ENCODE measurements around the gene CCL2. TPM values are rescaled to one million over a fixed set of nuclear protein-coding genes. Genes with fewer than 3 reads are reported as not detected.

CCL2 gene
- total RNA-seq, 2 donors from 2014 or later: 4.6 to 13.0 TPM

DNA sequence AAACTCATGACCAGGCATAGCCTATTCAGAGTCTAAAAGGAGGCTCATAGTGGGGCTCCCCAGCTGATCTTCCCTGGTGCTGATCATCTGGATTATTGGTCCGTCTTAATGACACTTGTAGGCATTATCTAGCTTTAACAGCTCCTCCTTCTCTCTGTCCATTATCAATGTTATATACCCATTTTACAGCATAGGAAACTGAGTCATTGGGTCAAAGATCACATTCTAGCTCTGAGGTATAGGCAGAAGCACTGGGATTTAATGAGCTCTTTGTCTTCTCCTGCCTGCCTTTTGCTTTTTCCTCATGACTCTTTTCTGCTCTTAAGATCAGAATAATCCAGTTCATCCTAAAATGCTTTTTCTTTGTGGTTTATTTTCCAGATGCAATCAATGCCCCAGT is 756 bp downstream of the CCL2 start:
- ATAC-seq: no peak
- intact Hi-C loops (cut with DNase I, micrococcal nuclease): no loop called here
- DNase-seq: no peak

DNA sequence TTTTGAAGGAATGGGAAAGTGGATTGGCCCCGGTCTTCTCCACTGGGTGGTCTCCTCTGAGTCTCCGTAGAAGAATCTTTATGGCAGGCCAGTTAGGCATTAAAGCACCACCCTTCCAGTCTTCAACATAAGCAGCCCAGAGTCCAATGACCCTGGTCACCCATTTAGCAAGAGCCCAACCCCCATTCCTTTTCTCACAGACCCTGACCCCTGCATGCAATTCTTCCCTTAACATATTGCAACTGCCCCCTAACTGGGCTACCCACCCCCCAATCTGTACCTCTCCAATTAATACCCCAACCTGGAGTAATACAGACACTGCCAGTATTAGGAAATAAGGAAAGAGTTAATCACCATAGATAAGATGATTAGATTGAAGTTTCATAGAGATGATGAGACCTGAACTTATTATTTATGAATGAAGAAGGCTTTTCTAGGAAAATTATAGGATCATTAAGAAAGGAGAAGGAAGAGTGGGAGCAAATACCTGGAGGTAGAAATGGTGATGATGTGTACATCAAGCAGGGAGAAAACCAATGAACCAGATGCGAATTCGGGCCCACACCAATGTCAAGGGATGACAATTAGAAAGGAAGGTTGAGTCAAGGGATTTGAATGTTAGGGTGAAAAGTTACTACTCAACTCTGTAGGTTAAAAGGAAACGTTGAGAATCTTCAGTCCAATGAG is 2.4 kb downstream of the CCL2 start:
- DNase-seq (no peak), ATAC-seq (no peak)
- intact Hi-C loops (cut with DNase I, micrococcal nuclease): no loop called here

DNA sequence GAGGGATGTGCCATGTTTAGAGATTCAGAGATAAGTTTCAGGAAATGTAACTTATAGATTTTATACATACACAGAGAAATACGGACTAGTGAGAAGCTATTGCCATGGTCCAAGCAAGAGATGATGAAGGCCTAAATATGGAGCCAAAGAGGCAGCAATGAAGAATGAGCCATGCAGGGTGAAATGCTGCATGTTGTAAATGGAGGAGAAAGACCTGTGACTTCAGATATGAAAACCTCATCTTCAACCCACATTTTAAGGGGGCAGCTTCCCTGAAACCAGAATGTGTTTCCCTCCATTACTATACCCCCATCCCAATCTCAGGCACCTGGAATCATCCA is 2.9 kb downstream of the CCL2 start:
- ATAC-seq (no peak), DNase-seq (no peak)
- intact Hi-C loops (cut with DNase I, micrococcal nuclease): no loop called here

DNA sequence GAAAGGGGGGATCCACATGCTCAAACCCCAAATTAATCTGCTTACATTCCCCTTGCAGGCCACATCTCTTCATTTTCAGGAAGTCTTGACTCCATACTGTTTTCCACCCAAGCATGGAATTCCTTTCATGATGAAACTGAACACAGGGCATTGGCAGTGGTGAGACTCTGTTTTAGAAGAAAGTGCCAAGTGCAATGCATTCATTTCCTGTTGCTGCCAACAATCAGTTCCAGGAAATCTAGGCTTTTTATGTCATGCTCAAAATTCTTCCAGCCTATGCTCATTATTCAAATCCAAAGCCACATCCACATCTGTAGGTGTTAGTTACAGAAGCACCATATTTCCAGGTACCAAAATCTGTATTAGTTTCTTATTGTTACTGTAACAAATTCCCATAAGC is 4.1 kb downstream of the CCL2 start:
- intact Hi-C loops (cut with DNase I, micrococcal nuclease): no loop called here
- DNase-seq (no peak), ATAC-seq (no peak)

DNA sequence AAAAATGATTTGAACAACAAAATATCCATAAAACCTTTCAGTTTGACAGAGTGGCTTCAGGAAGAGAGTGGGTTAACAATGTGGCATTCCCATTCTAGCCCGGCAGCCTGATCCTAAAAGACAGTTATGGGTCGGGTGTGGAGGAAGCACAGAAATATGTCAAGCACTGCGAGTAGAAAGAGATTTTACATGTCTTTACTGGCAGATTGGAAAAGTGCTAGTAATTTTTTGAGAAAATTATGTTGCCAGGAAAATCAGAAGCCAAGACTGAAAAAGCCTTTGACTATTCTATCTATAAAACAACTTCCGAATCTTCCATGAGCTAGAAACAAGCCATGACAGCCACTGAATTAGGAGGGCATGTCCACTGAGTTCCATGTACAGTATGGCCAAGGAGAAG is 5.8 kb downstream of the CCL2 start:
- intact Hi-C loops (cut with DNase I, micrococcal nuclease): no loop called here
- ATAC-seq (no peak), DNase-seq (no peak)

DNA sequence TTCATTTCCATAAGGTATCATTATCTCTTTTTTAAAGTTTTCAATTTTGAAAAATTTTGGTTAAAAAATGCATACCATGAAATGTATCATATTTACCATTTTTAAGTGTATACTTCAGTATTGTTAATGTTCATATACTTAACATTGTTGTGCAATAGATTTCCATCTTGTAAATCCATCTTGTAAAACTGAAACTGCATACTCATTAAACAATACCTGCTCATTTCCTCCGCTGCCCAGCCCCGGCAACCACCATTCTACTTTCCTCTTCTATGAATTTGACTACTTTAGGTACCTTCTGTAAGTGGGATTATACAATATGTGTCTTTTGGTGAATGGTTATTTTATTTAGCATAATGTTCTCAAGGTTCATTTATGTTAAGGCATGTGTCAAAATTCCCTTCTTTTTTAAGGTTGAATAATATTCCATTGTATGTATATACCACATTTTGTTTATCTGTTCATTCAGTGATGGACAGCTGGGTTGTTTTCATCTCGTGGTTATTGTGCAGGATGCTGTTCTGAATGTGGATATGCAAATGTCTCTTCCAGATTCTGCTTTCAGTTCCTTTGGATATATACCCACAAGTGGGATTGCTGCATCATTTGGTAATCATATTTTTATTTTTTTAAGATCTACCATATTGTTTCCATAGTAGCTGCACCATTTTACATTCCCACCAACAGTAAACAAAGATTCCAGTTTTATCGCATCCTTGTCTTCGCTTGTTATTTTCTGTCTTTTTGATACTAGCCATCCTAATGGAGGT is 6.7 kb downstream of the CCL2 start:
- intact Hi-C loops (cut with DNase I, micrococcal nuclease): no loop called here

DNA sequence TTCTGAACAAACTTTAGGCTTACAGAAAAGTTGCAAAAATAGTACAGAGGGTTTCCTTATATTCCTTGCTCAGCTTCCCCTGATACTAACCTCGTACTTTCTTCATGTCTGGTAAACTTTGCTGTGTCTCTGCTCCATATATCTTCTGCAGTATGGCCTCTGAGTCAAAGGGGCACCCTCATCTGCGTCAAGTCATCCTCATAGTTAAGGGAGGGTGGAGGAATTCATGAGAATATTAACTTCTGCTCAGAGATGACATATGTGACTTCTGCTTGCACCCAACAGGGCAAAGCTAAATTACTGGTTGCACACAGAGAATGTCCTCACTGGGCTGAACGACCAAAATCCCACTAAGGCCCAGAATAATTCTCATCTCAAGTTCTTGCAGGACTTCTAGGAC is 10.6 kb downstream of the CCL2 start:
- no peak for ATAC-seq

More for the DNA sequence above, 6.7 kb downstream of the CCL2 start:
- no peak for ATAC-seq
- no peak for DNase-seq

DNA sequence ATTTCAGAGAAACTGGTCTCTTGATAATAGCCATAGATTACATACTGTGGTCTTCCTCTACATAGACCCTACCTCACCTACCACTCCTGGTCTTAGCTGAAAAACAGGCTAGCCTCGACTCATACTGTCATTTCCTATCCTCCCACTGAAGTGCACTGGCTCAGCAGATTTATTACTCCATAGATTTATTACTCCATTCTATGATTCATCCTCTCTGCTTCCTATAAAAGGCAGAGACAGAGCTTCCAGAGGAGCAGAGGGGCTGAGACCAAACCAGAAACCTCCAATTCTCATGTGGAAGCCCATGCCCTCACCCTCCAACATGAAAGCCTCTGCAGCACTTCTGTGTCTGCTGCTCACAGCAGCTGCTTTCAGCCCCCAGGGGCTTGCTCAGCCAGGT is 14.9 kb downstream of the CCL2 start, which contains the start of gene CCL7:
CCL7 (plus strand) TSS at position 253 of the 400 bp plus-strand sequence; CDS start at position 323, 70 bp downstream.
- DNase-seq (no peak), ATAC-seq (no peak)
- intact Hi-C loops (cut with DNase I, micrococcal nuclease): no loop called here

More for the DNA sequence above, 10.6 kb downstream of the CCL2 start:
- DNase-seq: no peak
- intact Hi-C loops (cut with DNase I, micrococcal nuclease): no loop called here

DNA sequence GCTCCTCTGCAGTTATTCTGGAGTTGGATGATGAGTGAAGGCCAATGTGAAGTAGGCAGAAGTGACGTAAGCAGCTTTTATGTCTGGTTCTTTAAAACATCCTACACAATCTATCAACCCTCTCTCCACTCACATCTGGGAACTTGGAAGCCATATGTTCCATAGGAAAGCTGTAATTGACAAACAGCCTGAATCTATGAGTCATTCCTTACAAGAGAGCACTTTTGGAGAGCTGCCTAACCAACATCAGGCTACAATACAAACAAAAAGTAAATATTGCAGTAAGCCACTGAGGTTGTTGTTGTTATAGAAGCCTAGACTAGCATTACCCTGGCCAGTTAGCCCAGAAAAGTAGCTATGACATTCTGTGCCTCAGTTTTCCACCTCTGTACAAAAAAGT is 20.8 kb downstream of the CCL2 start:
- no peak for DNase-seq
- no peak for ATAC-seq
- intact Hi-C loops (cut with DNase I, micrococcal nuclease): no loop called here

DNA sequence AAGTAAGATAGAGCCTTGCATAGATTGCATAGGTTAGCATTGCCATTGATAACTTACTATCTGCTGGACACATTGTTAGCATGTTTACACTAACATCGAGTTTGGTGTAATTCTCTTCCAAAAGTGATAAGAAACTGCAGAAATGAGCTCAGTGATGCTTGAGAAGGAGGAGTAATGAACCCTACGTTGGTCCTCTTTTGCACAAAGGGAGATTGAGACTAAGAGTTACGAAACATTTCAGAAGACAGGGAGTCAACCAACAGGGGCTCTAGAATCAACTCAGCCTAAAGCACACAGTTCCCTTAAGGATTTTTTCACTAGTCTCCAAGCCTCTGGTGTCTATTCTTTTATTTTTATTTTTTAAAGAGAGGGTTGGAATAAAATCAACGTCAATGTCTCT is 21.7 kb downstream of the CCL2 start:
- no peak for ATAC-seq
- no peak for DNase-seq
- intact Hi-C loops (cut with DNase I, micrococcal nuclease): no loop called here

DNA sequence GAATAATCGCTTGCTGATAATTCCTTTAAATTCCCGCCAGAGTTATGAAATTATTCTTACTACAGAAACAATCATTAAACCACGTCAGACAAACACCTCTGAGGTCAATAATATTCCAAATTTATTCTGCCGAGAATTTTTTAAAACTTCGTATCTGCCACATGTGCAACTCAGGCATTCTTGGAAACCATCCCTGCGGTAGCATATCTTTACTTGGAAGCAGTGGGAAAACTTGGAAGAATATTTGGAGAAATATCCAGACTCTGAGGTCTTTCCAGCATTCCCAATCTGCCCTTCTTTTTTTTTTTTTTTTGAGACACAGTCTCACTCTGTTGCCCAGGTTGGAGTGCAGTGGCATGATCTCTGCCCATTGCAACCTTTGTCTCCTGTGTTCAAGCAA is 28.5 kb downstream of the CCL2 start:
- no peak for ATAC-seq
- intact Hi-C loops (cut with DNase I, micrococcal nuclease): no loop called here
- DNase-seq: no peak

DNA sequence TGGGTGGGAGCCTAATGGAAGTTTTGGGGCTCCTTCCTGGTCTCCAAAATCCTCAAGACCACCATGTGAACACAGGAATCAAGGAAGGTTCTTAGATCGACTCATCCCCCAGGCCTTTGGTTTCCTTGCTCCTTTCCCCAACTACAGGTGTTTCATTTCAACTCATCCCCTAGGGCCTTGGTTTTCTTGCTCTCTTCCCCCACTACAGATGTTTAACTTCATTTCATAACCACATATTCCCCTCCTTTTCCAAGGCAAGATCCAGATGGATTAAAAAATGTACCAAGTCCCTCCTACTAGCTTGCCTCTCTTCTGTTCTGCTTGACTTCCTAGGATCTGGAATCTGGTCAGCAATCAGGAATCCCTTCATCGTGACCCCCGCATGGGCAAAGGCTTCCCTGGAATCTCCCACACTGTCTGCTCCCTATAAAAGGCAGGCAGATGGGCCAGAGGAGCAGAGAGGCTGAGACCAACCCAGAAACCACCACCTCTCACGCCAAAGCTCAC is 30.3 kb downstream of the CCL2 start, which contains the start of gene CCL11:
CCL11 (plus strand) TSS at position 457 of the 507 bp plus-strand sequence. CDS start 67 bp downstream, outside the sequence.
- DNase-seq (no peak), ATAC-seq (no peak)
- intact Hi-C loops (cut with DNase I, micrococcal nuclease): no loop called here

DNA sequence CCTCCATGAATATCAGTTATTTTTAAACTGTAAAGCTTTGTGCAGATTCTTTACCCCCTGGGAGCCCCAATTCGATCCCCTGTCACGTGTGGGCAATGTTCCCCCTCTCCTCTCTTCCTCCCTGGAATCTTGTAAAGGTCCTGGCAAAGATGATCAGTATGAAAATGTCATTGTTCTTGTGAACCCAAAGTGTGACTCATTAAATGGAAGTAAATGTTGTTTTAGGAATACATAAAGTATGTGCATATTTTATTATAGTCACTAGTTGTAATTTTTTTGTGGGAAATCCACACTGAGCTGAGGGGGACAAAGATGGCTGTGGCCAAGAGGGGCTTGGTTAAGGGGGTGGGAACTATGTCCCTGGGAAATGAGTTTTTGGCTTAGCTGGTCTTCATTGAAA is 32.8 kb downstream of the CCL2 start:
- ATAC-seq (no peak), DNase-seq (no peak)
- intact Hi-C loops (cut with DNase I, micrococcal nuclease): no loop called here

DNA sequence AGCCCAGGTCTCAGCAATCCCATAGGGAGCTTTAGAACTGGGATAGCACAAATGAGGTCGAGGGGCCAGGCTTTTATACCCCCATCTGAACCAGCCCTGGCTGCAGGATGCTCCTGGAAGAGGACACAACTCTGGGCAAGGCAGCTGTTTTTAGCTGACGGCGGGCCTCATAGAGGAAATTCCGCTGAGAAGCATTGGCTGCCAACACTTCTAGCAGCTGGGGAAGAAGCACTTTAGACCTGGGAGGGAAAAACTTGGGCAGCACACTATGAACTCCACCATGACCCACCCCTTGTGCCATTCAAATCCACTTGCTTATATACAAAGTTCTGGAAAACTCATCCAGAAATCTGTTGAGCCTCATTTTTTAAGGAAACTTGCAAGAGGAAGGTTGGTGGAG is 35.5 kb downstream of the CCL2 start:
- intact Hi-C loops (cut with DNase I, micrococcal nuclease): no loop called here
- no peak for ATAC-seq

DNA sequence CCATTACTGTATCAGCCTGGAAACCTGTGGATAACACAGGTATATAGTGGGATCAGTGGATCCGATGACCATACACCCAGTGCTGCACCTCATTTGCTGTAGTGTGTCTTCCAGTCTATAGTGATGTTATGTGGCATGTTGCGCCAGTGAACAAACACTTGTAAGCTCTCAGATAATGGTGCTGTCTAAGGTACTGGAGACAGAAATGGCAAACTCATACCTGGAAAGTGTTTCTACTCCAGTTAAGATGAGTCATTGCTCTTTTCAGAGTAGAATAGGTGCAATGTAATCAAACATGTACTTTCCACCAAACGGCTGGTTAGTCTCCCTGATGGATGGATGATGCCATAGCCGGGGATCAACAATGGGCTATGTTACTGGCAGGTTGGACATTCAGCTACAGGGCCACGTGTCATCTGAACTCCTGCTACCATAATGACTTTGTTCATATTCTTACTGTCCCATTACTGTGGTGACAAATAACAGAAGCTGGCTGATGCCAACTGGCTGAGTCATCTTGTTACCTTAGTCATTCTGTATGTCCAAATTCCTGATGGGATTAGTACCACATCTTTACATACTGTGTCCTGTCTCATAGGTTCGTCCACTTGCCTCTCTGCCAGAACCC is 36.8 kb downstream of the CCL2 start:
- ATAC-seq (no peak), DNase-seq (no peak)
- intact Hi-C loops (cut with DNase I, micrococcal nuclease): no loop called here

More for the DNA sequence above, 35.5 kb downstream of the CCL2 start:
- no peak for DNase-seq

DNA sequence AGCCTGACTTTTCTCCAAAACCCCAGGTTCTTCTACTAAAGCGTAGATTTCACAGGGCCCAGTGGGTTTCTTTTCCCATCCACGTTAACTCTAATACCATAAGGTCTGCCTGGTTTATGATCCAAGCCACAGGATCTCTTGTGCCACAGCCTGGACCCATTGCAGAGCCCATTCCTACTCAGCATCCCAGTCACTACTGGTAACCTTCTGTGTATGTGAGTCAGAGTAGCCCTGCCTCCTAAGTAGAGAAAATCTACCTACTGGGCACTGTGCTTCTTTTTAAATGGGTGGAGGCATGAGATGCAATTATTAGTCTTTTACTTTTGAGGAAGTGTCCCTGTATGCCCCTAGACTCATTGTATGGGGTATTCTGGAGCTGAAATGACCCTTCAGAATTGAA is 43.9 kb downstream of the CCL2 start:
- ATAC-seq: no peak
- intact Hi-C loops (cut with DNase I, micrococcal nuclease): no loop called here
- no peak for DNase-seq

DNA sequence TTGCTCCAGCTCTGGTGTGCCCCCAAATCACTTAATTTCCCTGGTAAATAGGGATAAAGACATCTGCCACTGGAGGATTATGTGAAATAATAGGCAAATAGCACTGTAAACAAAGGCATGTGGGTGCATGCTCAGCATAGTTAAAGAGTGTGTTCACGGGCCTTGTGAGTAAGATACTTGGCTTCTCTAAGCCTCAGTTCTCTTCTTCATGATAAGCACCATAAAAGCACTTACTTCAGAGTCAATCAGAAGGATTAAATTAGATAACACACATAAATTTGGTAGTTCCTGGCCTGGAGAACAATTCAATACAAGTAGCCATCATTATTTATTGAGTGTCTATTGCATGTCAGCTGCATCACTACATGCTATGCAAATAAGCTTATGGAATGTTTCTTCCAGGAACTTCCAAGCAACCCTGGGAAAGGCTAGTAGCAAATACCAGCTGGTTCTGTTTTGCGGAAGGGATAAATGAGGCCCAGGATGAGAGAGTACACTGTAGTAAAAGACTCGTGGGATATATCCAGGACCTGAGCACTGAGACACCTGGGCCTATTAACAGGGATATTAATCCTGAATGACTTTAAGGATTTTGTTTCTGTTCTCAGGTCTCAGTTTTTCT is 45.0 kb downstream of the CCL2 start:
- ATAC-seq (no peak), DNase-seq (no peak)
- intact Hi-C loops (cut with DNase I, micrococcal nuclease): no loop called here

DNA sequence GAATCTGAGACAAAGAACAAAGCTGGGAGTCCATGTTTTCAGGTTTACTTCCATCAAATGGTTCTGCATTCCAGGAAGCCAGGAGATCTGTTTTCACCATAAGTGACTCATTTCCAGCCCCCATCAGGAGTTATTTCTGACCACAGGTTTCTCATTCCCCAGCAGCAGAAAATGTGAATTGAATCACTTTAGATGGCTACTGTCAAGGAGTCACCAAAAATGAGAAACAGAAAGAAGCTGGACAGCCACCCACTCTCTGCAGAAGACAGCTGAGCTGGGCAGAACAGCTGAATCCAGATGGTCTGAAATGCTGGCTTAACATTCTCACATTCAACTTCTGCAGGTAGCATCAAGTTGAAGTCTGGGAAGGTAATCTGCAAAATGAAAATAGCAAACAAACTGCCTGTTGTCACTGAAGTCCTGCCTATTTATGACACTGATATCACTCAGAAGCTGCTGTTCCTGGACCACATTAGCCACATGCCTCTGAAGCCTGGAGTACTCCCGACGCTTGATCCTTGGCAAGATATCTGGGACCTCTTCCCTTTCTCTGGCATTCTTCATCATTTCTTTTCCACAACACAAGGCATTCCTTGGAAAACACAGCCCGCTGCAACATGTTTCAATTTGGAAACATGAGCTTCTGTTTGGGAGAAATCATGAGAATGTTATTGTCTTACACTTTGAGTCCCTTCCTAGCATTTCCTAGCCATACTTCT is 45.7 kb downstream of the CCL2 start:
- ATAC-seq: no peak
- DNase-seq: no peak
- intact Hi-C loops (cut with DNase I, micrococcal nuclease): no loop called here

DNA sequence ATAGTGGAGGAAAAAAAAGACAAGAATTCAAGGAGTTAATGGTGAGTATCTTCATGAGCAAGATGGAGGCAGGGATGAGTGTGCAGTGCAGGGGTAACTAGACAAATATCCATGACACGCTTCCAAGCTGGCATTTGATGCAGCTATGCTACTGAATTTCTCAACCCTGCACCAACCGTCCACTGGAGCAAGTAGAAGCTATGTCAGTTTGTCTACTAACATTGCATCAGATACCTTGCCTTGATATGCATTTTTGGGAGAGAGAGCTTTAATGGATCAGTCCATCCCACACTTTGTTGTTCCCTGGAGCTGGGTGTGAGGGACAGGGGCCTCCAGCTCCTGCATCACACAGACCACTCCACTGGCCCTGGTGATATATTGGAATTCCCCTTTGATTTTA is 46.9 kb downstream of the CCL2 start:
- intact Hi-C loops (cut with DNase I, micrococcal nuclease): no loop called here
- DNase-seq (no peak), ATAC-seq (no peak)
